Adrenal gland (tissue), 12 donors: Measurements from ENCODE around the gene HLA-DRA. TPM values are rescaled to one million over a fixed set of nuclear protein-coding genes. Genes with fewer than 3 reads are reported as not detected.

Experiments used
- DNase-seq, 7 donors: peaks; one replicate each; pipeline ENCODE4 v3.0.0-alpha.2; 2019 to 2020
- H3K27ac ChIP-seq, 5 donors: fragments of 200-600 bp; sonication (generic) in 4 of 5; 1 replicate in 3 of 5; 2 replicates in 2 of 5; pipeline versions ENCODE4 v1.5.1 to v1.8.0; 2016 to 2020; ENCODE audit warnings: mild to moderate bottlenecking in 1 of 5
- H3K27me3 ChIP-seq: fragments of 200-600 bp; 2 replicates; pipeline ENCODE4 v1.8.0; 2021
- H3K36me3 ChIP-seq, 2 donors: fragments of 200-600 bp; replicated peaks in 1 of 2; 1 replicate in 1 of 2; 2 replicates in 1 of 2; pipeline versions ENCODE4 v1.5.1 to v1.8.0; 2018 to 2022
- H3K4me1 ChIP-seq, 2 donors: fragments of 200-600 bp; replicated peaks in 1 of 2; 1 replicate in 1 of 2; 2 replicates in 1 of 2; pipeline versions ENCODE4 v1.5.1 to v1.8.0; 2018 to 2021
- H3K4me3 ChIP-seq, 4 donors: fragments of 200-600 bp; sonication (generic) in 3 of 4; one replicate each; pipeline ENCODE4 v1.5.1; 2016 to 2018
- H3K9me3 ChIP-seq, 3 donors: fragments of 200-600 bp; sonication (generic) in 1 of 3; replicated peaks in 1 of 3; 1 replicate in 2 of 3; 2 replicates in 1 of 3; pipeline versions ENCODE4 v1.5.1 to v1.8.0; 2016 to 2021
- CTCF ChIP-seq, 6 experiments: fragments of 450-650 bp in 4 of 6; fragments of 200-600 bp in 2 of 6; sonication (generic) in 1 of 6; IDR thresholded peaks; 1 replicate in 5 of 6; 2 replicates in 1 of 6; pipeline versions ENCODE4 v1.5.1 to v1.8.0; 2016 to 2021; ENCODE audit warnings: antibody characterized with exemption in 6 of 6, mild to moderate bottlenecking in 2 of 6, moderate library complexity in 1 of 6
- POLR2A ChIP-seq, 2 donors: fragments of 450-650 bp; IDR thresholded peaks; one replicate each; pipeline ENCODE4 v1.6.1; 2017; ENCODE audit warnings: antibody characterized with exemption in 2 of 2, mild to moderate bottlenecking in 2 of 2, moderate library complexity in 1 of 2
- whole genome bisulfite sequencing, 4 donors: extraction: QIAGEN DNeasy Blood & Tissue Kit in 2 of 4; methylation state at CpG; one replicate each; pipeline versions ENCODE4 v1.1.5 to v1.1.7; 2013 to 2017; 5-methylcytosine and 5-hydroxymethylcytosine counted together
- intact Hi-C, 2 donors: fragments of 100-400 bp; cut with DNase I; formaldehyde crosslinking; loops; one replicate each; pipeline versions ENCODE4 v1.14.1 to v1.15.0; 2022 to 2023
- polyA plus RNA-seq, 3 donors: library from polyadenylated mRNA; stranded (reverse); fragments of 200-250 nt in 2 of 3; fragments of 350-450 nt in 1 of 3; fragmentation: Illumina TruSeq in 1 of 3; extraction: RNeasy Lipid Tissue Mini Kit (QIAGEN cat#74804) in 1 of 3; gene quantifications; one replicate each; pipeline ENCODE4 v1.2.3, GENCODE V29; 2013 to 2014
- total RNA-seq, 9 donors: library from RNA; depleted of rRNA in 4 of 9; stranded (reverse); fragments of >200 nt in 4 of 9; fragments of 120-200 nt in 1 of 9; fragmentation: NEBNext Ultra II Directional in 1 of 9; extraction: Animal tissue kit (Norgen Biotek cat#: 25700) in 1 of 9; gene quantifications; one replicate each; pipeline versions ENCODE4 v1.1.0 to v1.2.4, GENCODE V29; 2013 to 2023
- donor health status: healthy with polysubstance abuse.
- donor health status: Bipolar disorder and iron deficiency.
- donor health status: DM: yes; HTN: yes; CAD: no.
- donor health status: DM: no; HTN: no; CAD: no.
- donor health status: DM: no; HTN: no; CAD: no.
- donor health status: DM: yes; HTN: yes; CAD: no.

HLA-DRA gene
- total and polyA plus RNA-seq, 12 donors = 36.8 to 1,447 (median 462) TPM

DNA sequence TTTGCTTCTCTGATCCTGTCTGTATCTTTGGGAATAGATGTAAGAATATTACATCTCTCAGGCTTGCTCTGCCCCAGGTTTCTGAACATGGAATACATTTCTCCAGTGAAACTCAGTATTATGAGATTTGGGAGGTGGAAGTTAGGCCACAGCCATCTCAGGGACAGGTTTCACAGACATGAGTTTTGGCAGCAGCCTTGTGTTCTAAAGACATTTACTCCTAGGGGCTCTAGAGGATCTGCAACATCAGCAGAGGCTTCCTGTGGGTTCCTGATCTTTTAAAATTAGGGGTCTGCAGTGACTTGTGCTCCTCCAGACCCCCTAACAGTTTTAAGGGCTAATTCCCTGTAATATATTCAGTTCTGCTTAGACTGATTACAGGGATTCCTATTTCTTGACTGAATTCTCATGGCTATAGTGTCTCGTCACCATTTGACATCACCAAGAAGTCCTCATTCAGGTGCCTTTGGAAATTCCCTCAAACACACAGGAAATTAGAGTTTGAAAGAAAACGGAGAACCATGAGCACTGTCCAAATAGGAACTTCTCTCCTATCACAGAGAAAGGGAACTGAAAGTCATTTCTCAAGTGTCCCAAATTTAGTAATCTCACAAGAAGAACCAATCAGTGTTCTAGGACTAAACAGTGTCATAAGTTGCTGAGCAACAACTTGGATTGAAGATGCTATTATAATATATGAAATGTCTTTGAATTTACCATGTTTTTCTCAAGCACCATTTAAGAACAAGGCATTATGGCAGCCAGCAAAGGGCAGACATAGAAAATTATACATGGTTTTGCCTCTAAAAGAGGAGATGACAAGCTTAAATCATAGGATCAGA, 2.5 kb upstream of the HLA-DRA start:
- 44 to 56% (median 52%) methylated on average over 2 of the region's 2 CpGs for WGBS, 4 donors
- DNase-seq = no peak
- Histone ChIP-seq H3K27me3 (no peaks in the 10 kb centered on the region), H3K4me3 (no peak overlapping the region), H3K4me1 (peaks cover 0 to 7% of the 10 kb centered on the region in 2 donors), H3K9me3 (no peaks in the 10 kb centered on the region), H3K27ac (peak overlapping the region in 3 of 5 donors; percentile 1 to 77 (median 53)), H3K36me3 (no peaks in the 10 kb centered on the region)
- intact Hi-C loops = no loop called here
- TF ChIP-seq POLR2A (IDR thresholded peaks at IDR 0.05) (peak in 1 of 2 donors; percentile 43), CTCF (IDR thresholded peaks at IDR 0.05) (no peak)

GRCh38 chr6:32439139-32439538, 548 bp upstream of the HLA-DRA start:
- peaks cover 0 to 7% of the 10 kb centered on the region in 2 donors for H3K4me1 ChIP-seq
- H3K4me3 ChIP-seq = no peak overlapping the region
- 54 to 83% (median 63%) methylated on average over 1 of the region's 1 CpG for WGBS, 4 donors
- TF ChIP-seq CTCF (IDR thresholded peaks at IDR 0.05) = no peak
- no peaks in the 10 kb centered on the region for H3K27me3 ChIP-seq
- H3K27ac ChIP-seq = peak overlapping the region in 3 of 5 donors; percentile 55 to 91 (median 63)
- DNase-seq = no peak
- intact Hi-C loops = no loop called here
- H3K36me3 ChIP-seq = peaks cover 0 to 10% of the 10 kb centered on the region in 2 donors
- no peaks in the 10 kb centered on the region for H3K9me3 ChIP-seq

DNA sequence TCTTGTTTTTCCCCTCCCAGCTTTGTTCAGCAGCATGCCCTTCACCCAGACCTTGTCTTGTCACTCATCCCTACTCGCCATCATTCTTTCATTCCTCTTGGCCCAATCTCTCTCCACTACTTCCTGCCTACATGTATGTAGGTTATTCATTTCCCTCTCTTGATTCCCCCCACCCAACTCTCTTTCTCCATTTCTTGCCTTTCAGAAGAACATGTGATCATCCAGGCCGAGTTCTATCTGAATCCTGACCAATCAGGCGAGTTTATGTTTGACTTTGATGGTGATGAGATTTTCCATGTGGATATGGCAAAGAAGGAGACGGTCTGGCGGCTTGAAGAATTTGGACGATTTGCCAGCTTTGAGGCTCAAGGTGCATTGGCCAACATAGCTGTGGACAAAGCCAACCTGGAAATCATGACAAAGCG, 2.6 kb downstream of the HLA-DRA start:
- TF ChIP-seq POLR2A (IDR thresholded peaks at IDR 0.05) = no peak
- TF ChIP-seq CTCF (IDR thresholded peaks at IDR 0.05) = no peak
- Histone ChIP-seq H3K4me1 (peaks cover 0 to 7% of the 10 kb centered on the region in 2 donors), H3K36me3 (peaks cover 0 to 10% of the 10 kb centered on the region in 2 donors), H3K27me3 (no peaks in the 10 kb centered on the region), H3K4me3 (no peak overlapping the region), H3K9me3 (no peaks in the 10 kb centered on the region), H3K27ac (no peak overlapping the region)
- DNase-seq = no peak
- intact Hi-C loops = no loop called here
- WGBS, 4 donors = 79 to 86% (median 83%) methylated on average over 7 of the region's 7 CpGs

GRCh38 chr6:32442977-32443552, 3.4 kb downstream of the HLA-DRA start:
- Histone ChIP-seq H3K9me3 (no peaks in the 10 kb centered on the region), H3K27me3 (no peaks in the 10 kb centered on the region), H3K4me1 (peaks cover 0 to 7% of the 10 kb centered on the region in 2 donors), H3K4me3 (no peak overlapping the region), H3K27ac (no peak overlapping the region), H3K36me3 (peaks cover 0 to 10% of the 10 kb centered on the region in 2 donors)
- 56 to 76% (median 66%) methylated on average over 8 of the region's 8 CpGs for WGBS, 4 donors
- DNase-seq = no peak
- intact Hi-C loops = no loop called here
- TF ChIP-seq CTCF (IDR thresholded peaks at IDR 0.05) (no peak), POLR2A (IDR thresholded peaks at IDR 0.05) (no peak)
